Measurements from ENCODE around the gene TPX2.

- TF ChIP-seq CTCF (IDR thresholded peaks at IDR 0.05) = no peak
- no peak for TF ChIP-seq POLR2A (IDR thresholded peaks at IDR 0.05)
These were observed 69.4 kb downstream of the TPX2 start for GRCh38 chr20:31808481-31808880.

Measured in lower leg skin (tissue), 3 donors.